ENCODE measurements around the gene PINK1. TPM values are rescaled to one million over a fixed set of nuclear protein-coding genes. Genes with fewer than 3 reads are reported as not detected.
A peak's percentile ranks its signal among the peaks of the same experiment; 100 is the strongest.
"Not testable (repeated sequence)": the region's sequence is repeated elsewhere in the genome, so short reads cannot be mapped to it uniquely, and the experiment has no call there.

PINK1 gene
- polyA plus RNA-seq, 1 donor (not counting 4 experiments of a cell fraction or from before 2014, with no cell fraction given), result 44.6 TPM

DNA sequence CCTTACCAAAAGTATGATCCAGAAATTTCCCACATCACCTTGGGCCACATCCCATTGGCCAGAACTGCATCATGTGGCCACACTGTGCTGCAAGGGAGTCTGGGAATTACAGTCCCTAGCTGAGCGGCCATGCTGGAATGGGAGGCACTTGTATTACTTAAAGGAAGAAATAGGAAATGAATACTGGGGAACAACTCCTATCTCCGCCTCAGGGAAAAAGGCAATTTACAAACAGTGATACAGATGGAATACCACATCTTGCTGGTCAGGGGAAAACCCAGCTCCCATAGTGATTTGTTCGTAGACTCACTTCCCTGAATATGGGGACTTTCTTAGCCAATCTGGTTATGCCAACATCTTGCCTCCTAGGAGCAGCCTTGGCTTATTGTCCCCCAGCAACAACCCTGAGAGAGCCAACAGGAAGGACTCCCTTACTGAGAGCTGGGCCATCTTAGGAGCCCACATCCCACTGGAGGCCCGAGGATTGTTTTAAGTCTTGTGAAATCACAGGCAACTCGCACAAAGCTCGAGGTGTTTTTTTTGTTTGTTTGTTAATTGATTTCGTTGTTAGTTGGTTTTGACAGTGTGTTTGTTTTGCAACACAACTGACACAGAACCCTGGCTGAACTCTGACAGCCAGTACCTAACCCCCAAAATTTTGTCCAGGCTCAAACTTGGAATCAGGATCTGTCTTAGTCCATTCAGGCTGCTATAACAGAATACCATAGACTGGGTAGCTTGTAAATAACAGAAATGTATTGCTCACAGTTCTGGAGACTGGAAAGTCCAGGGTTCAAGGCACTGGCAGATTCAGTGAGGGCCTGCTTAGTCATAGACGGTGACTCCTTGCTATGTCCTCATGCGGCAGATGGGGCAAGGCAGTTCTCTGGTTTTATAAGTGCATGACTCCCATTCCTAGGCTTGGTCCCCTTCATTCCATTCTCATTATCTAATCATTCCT, 29.5 kb upstream of the PINK1 start:
- dilution Hi-C loops (cut with MboI; ENCODE audit: extremely low pct_ligation_motif_present, low sequenced_read_pairs), result no loop called here
- no peaks in the 10 kb centered on the region for H3K27me3 ChIP-seq (ENCODE audit: control insufficient read depth, extremely low read depth, insufficient read depth, low read length)
- H3K9ac ChIP-seq (ENCODE audit: control insufficient read depth, extremely low read depth, insufficient read depth, low read length), result peak overlapping the region; percentile 39
- peak; percentile 76 for DNase-seq (ENCODE audit: low read depth, low spot score)
- H3K4me3 ChIP-seq (ENCODE audit: control insufficient read depth in 2 of 3, extremely low read depth in 1 of 3, insufficient read depth in 2 of 3, low read depth in 1 of 3, low read length in 3 of 3), result no peak overlapping the region
- H4K20me1 ChIP-seq (ENCODE audit: control insufficient read depth, extremely low read depth, insufficient read depth, low read length), result no peaks in the 10 kb centered on the region
- TF ChIP-seq, protein P1, sequence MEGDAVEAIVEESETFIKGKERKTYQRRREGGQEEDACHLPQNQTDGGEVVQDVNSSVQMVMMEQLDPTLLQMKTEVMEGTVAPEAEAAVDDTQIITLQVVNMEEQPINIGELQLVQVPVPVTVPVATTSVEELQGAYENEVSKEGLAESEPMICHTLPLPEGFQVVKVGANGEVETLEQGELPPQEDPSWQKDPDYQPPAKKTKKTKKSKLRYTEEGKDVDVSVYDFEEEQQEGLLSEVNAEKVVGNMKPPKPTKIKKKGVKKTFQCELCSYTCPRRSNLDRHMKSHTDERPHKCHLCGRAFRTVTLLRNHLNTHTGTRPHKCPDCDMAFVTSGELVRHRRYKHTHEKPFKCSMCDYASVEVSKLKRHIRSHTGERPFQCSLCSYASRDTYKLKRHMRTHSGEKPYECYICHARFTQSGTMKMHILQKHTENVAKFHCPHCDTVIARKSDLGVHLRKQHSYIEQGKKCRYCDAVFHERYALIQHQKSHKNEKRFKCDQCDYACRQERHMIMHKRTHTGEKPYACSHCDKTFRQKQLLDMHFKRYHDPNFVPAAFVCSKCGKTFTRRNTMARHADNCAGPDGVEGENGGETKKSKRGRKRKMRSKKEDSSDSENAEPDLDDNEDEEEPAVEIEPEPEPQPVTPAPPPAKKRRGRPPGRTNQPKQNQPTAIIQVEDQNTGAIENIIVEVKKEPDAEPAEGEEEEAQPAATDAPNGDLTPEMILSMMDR (optimal IDR thresholded peaks at IDR 0.05 in 1 of 3, IDR thresholded peaks at IDR 0.05 in 1 of 3, conservative IDR thresholded peaks at IDR 0.05 in 1 of 3; ENCODE audit: extremely low read depth in 1 of 3, insufficient read depth in 2 of 3, low read length in 3 of 3), result no peak
- no peak for TF ChIP-seq EZH2 (IDR thresholded peaks at IDR 0.05; ENCODE audit: low read length)
- H3K4me1 ChIP-seq (ENCODE audit: control insufficient read depth, extremely low read depth, insufficient read depth, low read length), result peaks cover 36% of the 10 kb centered on the region
- H3K9me3 ChIP-seq (ENCODE audit: control insufficient read depth, low read depth, low read length), result no peaks in the 10 kb centered on the region
- H3K4me2 ChIP-seq (ENCODE audit: control insufficient read depth, extremely low read depth, insufficient read depth, low read depth, low read length), result peak overlapping the region; percentile 50
- H3K36me3 ChIP-seq (ENCODE audit: control insufficient read depth in 2 of 2, extremely low read depth in 1 of 2, insufficient read depth in 2 of 2, low read length in 2 of 2), result peaks cover 0 to 5% of the 10 kb centered on the region in 2 experiments
- peak overlapping the region; percentile 78 for H3K27ac ChIP-seq (ENCODE audit: control insufficient read depth, insufficient read depth, low read length)
- peak; percentile 89 for FAIRE-seq
- peaks cover 4% of the 10 kb centered on the region for H3K9me1 ChIP-seq (ENCODE audit: control insufficient read depth, extremely low read depth, insufficient read depth, low read length)
- no peak overlapping the region for H2AFZ ChIP-seq (ENCODE audit: control insufficient read depth, low read length)
- H3K79me2 ChIP-seq (ENCODE audit: control insufficient read depth, insufficient read depth, low read length), result no peaks in the 10 kb centered on the region

- H3K36me3 ChIP-seq (ENCODE audit: control insufficient read depth in 2 of 2, extremely low read depth in 1 of 2, insufficient read depth in 2 of 2, low read length in 2 of 2), result peaks cover 0 to 8% of the 10 kb centered on the region in 2 experiments
- H3K9me1 ChIP-seq (ENCODE audit: control insufficient read depth, extremely low read depth, insufficient read depth, low read length), result peaks cover 4% of the 10 kb centered on the region
- no peaks in the 10 kb centered on the region for H3K27me3 ChIP-seq (ENCODE audit: control insufficient read depth, extremely low read depth, insufficient read depth, low read length)
- dilution Hi-C loops (cut with MboI; ENCODE audit: extremely low pct_ligation_motif_present, low sequenced_read_pairs), result no loop called here
- H3K79me2 ChIP-seq (ENCODE audit: control insufficient read depth, insufficient read depth, low read length), result no peaks in the 10 kb centered on the region
- FAIRE-seq (no peak), DNase-seq (ENCODE audit: low read depth, low spot score) (no peak)
- H3K27ac ChIP-seq (ENCODE audit: control insufficient read depth, insufficient read depth, low read length), result peak overlapping the region; percentile 78
- H2AFZ ChIP-seq (ENCODE audit: control insufficient read depth, low read length), result no peak overlapping the region
- TF ChIP-seq EZH2 (IDR thresholded peaks at IDR 0.05; ENCODE audit: low read length), result no peak
- TF ChIP-seq, protein P1 (optimal IDR thresholded peaks at IDR 0.05 in 1 of 3, IDR thresholded peaks at IDR 0.05 in 1 of 3, conservative IDR thresholded peaks at IDR 0.05 in 1 of 3; ENCODE audit: extremely low read depth in 1 of 3, insufficient read depth in 2 of 3, low read length in 3 of 3), result no peak
- no peaks in the 10 kb centered on the region for H3K9me3 ChIP-seq (ENCODE audit: control insufficient read depth, low read depth, low read length)
- H3K4me3 ChIP-seq (ENCODE audit: control insufficient read depth in 2 of 3, extremely low read depth in 1 of 3, insufficient read depth in 2 of 3, low read depth in 1 of 3, low read length in 3 of 3), result peak overlapping the region in 1 of 3 experiments; percentile 14
- peak overlapping the region; percentile 50 for H3K4me2 ChIP-seq (ENCODE audit: control insufficient read depth, extremely low read depth, insufficient read depth, low read depth, low read length)
- peaks cover 36% of the 10 kb centered on the region for H3K4me1 ChIP-seq (ENCODE audit: control insufficient read depth, extremely low read depth, insufficient read depth, low read length)
- H4K20me1 ChIP-seq (ENCODE audit: control insufficient read depth, extremely low read depth, insufficient read depth, low read length), result no peaks in the 10 kb centered on the region
- peak overlapping the region; percentile 19 for H3K9ac ChIP-seq (ENCODE audit: control insufficient read depth, extremely low read depth, insufficient read depth, low read length)
These were observed 28.6 kb upstream of the PINK1 start for GRCh38 chr1:20604678-20605077.

DNA sequence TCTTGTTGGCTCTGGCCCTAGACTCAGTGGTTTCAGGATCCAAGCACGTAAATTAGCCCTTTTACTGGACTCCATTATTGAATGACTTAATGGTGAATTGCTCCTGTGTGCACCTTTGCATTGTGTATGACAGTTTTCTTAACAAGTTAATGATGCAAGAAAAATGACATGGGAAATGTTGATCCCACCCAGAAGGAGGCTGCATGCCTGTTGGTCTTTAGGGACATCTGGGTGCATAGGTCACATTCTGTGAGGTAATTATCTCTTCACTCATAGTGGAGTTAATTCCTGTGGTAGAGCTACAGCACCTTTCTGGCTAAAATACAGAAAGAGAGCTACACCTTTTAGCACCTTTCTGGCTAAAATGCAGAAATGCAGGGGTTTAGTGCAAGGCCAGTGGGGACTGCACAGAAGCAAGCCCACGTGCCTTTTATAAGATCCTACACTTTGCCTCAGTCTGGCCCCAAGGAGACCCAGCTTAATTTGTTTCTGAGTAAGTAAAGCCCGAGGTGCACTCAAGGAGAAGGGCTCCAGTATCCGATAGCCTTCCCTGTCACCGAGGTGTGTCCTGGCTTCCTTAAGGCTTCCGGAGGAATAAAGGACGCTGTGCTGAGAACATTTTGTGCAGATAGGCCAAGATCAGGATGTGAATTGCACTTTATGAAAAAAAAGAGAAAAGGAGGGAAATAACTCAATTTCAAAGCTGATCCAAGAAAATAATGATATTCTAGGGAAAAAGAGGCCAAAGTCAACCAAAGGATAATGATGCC, 26.3 kb upstream of the PINK1 start:
- H3K4me3 ChIP-seq (ENCODE audit: control insufficient read depth in 2 of 3, extremely low read depth in 1 of 3, insufficient read depth in 2 of 3, low read depth in 1 of 3, low read length in 3 of 3); dilution Hi-C loops (cut with MboI; ENCODE audit: extremely low pct_ligation_motif_present, low sequenced_read_pairs); H3K27me3 ChIP-seq (ENCODE audit: control insufficient read depth, extremely low read depth, insufficient read depth, low read length); H3K36me3 ChIP-seq (ENCODE audit: control insufficient read depth in 2 of 2, extremely low read depth in 1 of 2, insufficient read depth in 2 of 2, low read length in 2 of 2); H3K9ac ChIP-seq (ENCODE audit: control insufficient read depth, extremely low read depth, insufficient read depth, low read length); H3K9me1 ChIP-seq (ENCODE audit: control insufficient read depth, extremely low read depth, insufficient read depth, low read length); FAIRE-seq; H3K27ac ChIP-seq (ENCODE audit: control insufficient read depth, insufficient read depth, low read length); DNase-seq (ENCODE audit: low read depth, low spot score); H2AFZ ChIP-seq (ENCODE audit: control insufficient read depth, low read length); H3K9me3 ChIP-seq (ENCODE audit: control insufficient read depth, low read depth, low read length); H3K79me2 ChIP-seq (ENCODE audit: control insufficient read depth, insufficient read depth, low read length); H4K20me1 ChIP-seq (ENCODE audit: control insufficient read depth, extremely low read depth, insufficient read depth, low read length); H3K4me2 ChIP-seq (ENCODE audit: control insufficient read depth, extremely low read depth, insufficient read depth, low read depth, low read length): not testable (repeated sequence)
- peaks cover 27% of the 10 kb centered on the region for H3K4me1 ChIP-seq (ENCODE audit: control insufficient read depth, extremely low read depth, insufficient read depth, low read length)

Measured in keratinocyte (primary cell).